ENCODE data around the gene DNAL1.

Gene DNAL1

GRCh38 chr14:73740618-73741326 lies 96.0 kb downstream of the DNAL1 start:
- Histone ChIP-seq H3K4me3 (ENCODE audit: low read depth, low read length, poor library complexity, severe bottlenecking) (no peak overlapping the region), H4K20me1 (ENCODE audit: insufficient read depth, low read length) (no peaks in the 10 kb centered on the region), H2AFZ (ENCODE audit: low read length) (no peak overlapping the region), H3K9ac (ENCODE audit: low read length) (no peak overlapping the region), H3K79me2 (ENCODE audit: insufficient read depth, low read length) (peaks cover 61% of the 10 kb centered on the region), H3K4me1 (ENCODE audit: insufficient read depth, low read length, severe bottlenecking) (peaks cover 46% of the 10 kb centered on the region), H3K9me3 (ENCODE audit: low read length) (no peaks in the 10 kb centered on the region), H3K27ac (ENCODE audit: low read depth, low read length, poor library complexity, severe bottlenecking) (peak overlapping the region; percentile 72), H3K4me2 (ENCODE audit: low read length) (no peak overlapping the region; the same call in 1 of the 2 replicates), H3F3A (ENCODE audit: insufficient read depth, low read length) (no peaks in the 10 kb centered on the region), H3K36me3 (ENCODE audit: insufficient read depth, low read length) (peaks cover 41% of the 10 kb centered on the region), H3K27me3 (ENCODE audit: insufficient read depth, low read length) (no peaks in the 10 kb centered on the region), H3K9me2 (ENCODE audit: low read depth, low read length) (no peaks in the 10 kb centered on the region)
- TF ChIP-seq, protein P1, sequence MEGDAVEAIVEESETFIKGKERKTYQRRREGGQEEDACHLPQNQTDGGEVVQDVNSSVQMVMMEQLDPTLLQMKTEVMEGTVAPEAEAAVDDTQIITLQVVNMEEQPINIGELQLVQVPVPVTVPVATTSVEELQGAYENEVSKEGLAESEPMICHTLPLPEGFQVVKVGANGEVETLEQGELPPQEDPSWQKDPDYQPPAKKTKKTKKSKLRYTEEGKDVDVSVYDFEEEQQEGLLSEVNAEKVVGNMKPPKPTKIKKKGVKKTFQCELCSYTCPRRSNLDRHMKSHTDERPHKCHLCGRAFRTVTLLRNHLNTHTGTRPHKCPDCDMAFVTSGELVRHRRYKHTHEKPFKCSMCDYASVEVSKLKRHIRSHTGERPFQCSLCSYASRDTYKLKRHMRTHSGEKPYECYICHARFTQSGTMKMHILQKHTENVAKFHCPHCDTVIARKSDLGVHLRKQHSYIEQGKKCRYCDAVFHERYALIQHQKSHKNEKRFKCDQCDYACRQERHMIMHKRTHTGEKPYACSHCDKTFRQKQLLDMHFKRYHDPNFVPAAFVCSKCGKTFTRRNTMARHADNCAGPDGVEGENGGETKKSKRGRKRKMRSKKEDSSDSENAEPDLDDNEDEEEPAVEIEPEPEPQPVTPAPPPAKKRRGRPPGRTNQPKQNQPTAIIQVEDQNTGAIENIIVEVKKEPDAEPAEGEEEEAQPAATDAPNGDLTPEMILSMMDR (IDR thresholded peaks at IDR 0.05; ENCODE audit: low read length), result no peak
- no peak for TF ChIP-seq EZH2 (IDR thresholded peaks at IDR 0.05; ENCODE audit: borderline replicate concordance, low read length)

DNA sequence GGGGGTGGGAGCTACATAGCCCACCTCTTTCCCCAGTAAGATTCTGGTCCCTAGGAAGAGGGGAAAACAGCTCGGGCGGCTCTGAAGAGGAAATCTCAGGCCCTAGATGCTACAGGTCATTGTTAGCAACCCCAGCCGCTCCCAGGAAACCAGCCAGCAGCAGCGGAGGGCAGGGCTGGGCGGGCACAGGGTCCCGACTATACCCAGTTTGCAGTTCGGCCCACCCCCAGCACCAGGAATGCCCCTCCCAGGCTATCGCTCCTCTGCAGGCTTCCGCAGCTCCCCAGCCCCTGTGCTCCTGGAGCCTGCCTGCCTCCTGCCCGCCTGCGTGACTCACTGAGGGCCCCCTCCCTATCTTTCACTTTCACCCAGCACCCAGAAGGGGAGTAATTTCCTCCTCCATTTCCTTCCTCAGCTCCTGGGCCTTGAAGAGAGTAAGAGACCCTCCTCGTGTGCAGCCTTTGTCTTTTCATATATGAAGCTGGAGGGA lies 96.6 kb downstream of the DNAL1 start:
- peak overlapping the region; percentile 45 for H3K4me2 ChIP-seq (ENCODE audit: low read length)

DNA sequence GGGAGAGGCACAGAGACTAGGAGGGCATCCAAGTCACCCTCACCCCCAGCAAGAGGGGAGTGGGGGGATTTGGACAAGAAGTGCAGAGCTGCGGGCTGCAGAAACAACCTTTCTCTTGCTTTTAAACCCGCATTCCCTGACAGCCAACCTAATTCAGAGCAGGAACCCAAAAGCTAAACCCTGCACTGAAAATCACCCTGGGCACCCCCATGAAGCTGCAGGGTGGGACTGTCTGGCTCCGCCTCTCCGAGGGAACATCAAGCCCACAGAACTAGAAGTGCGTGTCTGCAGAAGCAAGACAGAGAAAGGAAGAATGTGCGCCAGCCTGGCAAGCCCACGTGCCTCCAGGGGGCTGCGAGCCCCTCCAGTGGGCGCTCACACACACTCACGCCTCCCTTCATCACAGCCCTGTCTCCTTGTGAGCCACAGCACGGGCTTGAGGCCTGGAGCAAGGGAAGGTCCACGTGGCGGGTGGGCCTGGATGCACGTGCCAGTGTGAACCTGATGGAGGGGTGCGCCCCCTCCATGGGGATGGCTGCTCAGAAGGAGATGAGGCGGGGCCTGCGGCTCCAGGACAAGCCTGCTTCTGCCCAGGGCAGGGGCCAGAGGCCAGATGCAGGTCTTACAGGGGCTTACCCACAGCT lies 97.2 kb downstream of the DNAL1 start:
- Histone ChIP-seq H3K27ac (ENCODE audit: low read depth, low read length, poor library complexity, severe bottlenecking) (peak overlapping the region; percentile 72), H3K9me2 (ENCODE audit: low read depth, low read length) (no peaks in the 10 kb centered on the region), H3K27me3 (ENCODE audit: insufficient read depth, low read length) (no peaks in the 10 kb centered on the region), H2AFZ (ENCODE audit: low read length) (no peak overlapping the region), H3K9ac (ENCODE audit: low read length) (peak overlapping the region; percentile 42; the same call in 1 of the 2 replicates), H3K36me3 (ENCODE audit: insufficient read depth, low read length) (peaks cover 38% of the 10 kb centered on the region), H3K4me2 (ENCODE audit: low read length) (peak overlapping the region; percentile 45), H4K20me1 (ENCODE audit: insufficient read depth, low read length) (no peaks in the 10 kb centered on the region), H3K9me3 (ENCODE audit: low read length) (no peaks in the 10 kb centered on the region), H3K4me3 (ENCODE audit: low read depth, low read length, poor library complexity, severe bottlenecking) (peak overlapping the region; percentile 38), H3F3A (ENCODE audit: insufficient read depth, low read length) (no peaks in the 10 kb centered on the region), H3K79me2 (ENCODE audit: insufficient read depth, low read length) (peaks cover 73% of the 10 kb centered on the region), H3K4me1 (ENCODE audit: insufficient read depth, low read length, severe bottlenecking) (peaks cover 59% of the 10 kb centered on the region)
- TF ChIP-seq, protein P1 (IDR thresholded peaks at IDR 0.05; ENCODE audit: low read length), result no peak; the same call in 1 of the 2 replicates
- no peak for TF ChIP-seq EZH2 (IDR thresholded peaks at IDR 0.05; ENCODE audit: borderline replicate concordance, low read length)

More for the DNA sequence above, 96.6 kb downstream of the DNAL1 start:
- H3K9me3 ChIP-seq (ENCODE audit: low read length), result no peaks in the 10 kb centered on the region
- H3K4me3 ChIP-seq (ENCODE audit: low read depth, low read length, poor library complexity, severe bottlenecking), result peak overlapping the region; percentile 38
- H3K27me3 ChIP-seq (ENCODE audit: insufficient read depth, low read length), result no peaks in the 10 kb centered on the region
- no peaks in the 10 kb centered on the region for H4K20me1 ChIP-seq (ENCODE audit: insufficient read depth, low read length)
- H3K36me3 ChIP-seq (ENCODE audit: insufficient read depth, low read length), result peaks cover 39% of the 10 kb centered on the region
- TF ChIP-seq, protein P1 (IDR thresholded peaks at IDR 0.05; ENCODE audit: low read length), result no peak
- no peak for TF ChIP-seq EZH2 (IDR thresholded peaks at IDR 0.05; ENCODE audit: borderline replicate concordance, low read length)
- peaks cover 67% of the 10 kb centered on the region for H3K79me2 ChIP-seq (ENCODE audit: insufficient read depth, low read length)
- no peaks in the 10 kb centered on the region for H3F3A ChIP-seq (ENCODE audit: insufficient read depth, low read length)
- H3K9me2 ChIP-seq (ENCODE audit: low read depth, low read length), result no peaks in the 10 kb centered on the region
- H2AFZ ChIP-seq (ENCODE audit: low read length), result no peak overlapping the region
- H3K9ac ChIP-seq (ENCODE audit: low read length), result peak overlapping the region; percentile 42; the same call in 1 of the 2 replicates
- peak overlapping the region; percentile 72 for H3K27ac ChIP-seq (ENCODE audit: low read depth, low read length, poor library complexity, severe bottlenecking)
- peaks cover 53% of the 10 kb centered on the region for H3K4me1 ChIP-seq (ENCODE audit: insufficient read depth, low read length, severe bottlenecking)
